Endometrial microvascular endothelial cells (primary cell): ENCODE results near the gene NEFH. TPM values are rescaled to one million over a fixed set of nuclear protein-coding genes. Genes with fewer than 3 reads are reported as not detected.
"Not testable (repeated sequence)": the region's sequence is repeated elsewhere in the genome, so short reads cannot be mapped to it uniquely, and the experiment has no call there.

Source experiments
- in situ Hi-C: cut with HindIII; loops from 2 replicates; pipeline ENCODE4 v1.10.0; 2017; ENCODE audit warnings: low sequenced_read_pairs, low pct_unique_long_range_greater_than_20kb; ENCODE audit errors: inconsistent ontology term
- total RNA-seq: library from RNA; depleted of rRNA; stranded (reverse); fragments of >200 nt; gene quantifications from one replicate; pipeline ENCODE4 v1.2.3, GENCODE V29; 2015; ENCODE audit errors: inconsistent ontology term

The NEFH gene, protein sequence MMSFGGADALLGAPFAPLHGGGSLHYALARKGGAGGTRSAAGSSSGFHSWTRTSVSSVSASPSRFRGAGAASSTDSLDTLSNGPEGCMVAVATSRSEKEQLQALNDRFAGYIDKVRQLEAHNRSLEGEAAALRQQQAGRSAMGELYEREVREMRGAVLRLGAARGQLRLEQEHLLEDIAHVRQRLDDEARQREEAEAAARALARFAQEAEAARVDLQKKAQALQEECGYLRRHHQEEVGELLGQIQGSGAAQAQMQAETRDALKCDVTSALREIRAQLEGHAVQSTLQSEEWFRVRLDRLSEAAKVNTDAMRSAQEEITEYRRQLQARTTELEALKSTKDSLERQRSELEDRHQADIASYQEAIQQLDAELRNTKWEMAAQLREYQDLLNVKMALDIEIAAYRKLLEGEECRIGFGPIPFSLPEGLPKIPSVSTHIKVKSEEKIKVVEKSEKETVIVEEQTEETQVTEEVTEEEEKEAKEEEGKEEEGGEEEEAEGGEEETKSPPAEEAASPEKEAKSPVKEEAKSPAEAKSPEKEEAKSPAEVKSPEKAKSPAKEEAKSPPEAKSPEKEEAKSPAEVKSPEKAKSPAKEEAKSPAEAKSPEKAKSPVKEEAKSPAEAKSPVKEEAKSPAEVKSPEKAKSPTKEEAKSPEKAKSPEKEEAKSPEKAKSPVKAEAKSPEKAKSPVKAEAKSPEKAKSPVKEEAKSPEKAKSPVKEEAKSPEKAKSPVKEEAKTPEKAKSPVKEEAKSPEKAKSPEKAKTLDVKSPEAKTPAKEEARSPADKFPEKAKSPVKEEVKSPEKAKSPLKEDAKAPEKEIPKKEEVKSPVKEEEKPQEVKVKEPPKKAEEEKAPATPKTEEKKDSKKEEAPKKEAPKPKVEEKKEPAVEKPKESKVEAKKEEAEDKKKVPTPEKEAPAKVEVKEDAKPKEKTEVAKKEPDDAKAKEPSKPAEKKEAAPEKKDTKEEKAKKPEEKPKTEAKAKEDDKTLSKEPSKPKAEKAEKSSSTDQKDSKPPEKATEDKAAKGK
- total RNA-seq: 0.93 TPM

DNA sequence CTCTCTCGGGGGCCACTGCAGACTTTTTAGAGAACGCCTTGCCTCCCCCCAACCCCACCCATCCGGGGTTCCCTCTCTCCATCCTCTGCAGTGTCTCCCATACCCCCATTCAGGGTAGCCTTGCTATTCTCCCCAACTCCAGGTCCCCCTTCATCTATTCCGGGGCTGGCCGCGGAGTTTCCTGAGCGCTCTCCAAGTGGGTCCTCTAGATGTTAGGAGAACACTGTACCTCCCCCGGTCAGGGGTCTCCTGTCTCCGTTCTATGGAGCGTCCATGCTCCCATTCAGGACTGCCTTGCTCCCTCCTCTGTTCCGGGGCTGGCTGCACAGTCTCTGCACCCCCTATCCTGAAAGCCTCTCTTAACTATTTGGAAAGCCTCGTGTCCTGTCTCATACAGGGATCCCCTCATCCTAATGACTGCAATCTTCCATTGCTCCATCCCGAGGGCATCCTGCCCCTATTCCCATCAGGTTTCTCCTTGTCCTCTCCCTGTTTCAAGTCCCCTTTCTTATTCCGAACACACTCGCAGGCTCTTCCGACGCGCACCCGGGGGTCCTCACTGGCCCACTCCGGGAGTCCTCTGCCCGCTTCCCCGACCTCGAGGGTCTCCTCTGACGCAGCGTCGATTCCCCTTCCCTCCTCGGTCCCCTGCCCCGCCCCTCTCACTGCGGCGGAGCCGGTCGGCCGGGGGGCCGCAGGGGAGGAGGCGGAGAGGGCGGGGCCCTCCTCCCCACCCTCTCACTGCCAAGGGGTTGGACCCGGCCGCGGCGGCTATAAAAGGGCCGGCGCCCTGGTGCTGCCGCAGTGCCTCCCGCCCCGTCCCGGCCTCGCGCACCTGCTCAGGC lies at the start of gene NEFH:
Gene NEFH (plus strand): TSS at position 802 of the 845 bp plus-strand sequence. CDS start 45 bp downstream, outside the sequence.
- in situ Hi-C loops: no loop called here

GRCh38 chr22:29431986-29432385 lies 48.0 kb upstream of the NEFH start:
- in situ Hi-C loops: no loop called here

DNA sequence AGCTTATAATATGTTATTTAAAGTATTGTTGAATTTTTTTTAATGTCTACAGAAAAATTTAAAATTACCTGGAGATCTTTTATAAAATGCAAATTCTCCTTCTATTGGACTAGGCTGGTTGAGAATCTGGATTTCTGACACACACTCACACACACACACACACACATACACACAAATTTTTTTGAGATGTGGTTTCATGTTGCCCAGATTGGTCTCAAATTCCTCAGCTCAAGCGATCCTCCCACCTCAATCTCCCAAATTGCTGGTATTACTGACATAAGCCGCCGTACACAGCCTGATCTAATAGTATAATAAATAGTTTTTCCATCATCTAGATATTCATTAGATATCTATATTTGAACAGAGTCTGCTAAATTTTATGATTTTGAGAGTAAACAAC lies 46.2 kb upstream of the NEFH start:
- in situ Hi-C loops: no loop called here

DNA sequence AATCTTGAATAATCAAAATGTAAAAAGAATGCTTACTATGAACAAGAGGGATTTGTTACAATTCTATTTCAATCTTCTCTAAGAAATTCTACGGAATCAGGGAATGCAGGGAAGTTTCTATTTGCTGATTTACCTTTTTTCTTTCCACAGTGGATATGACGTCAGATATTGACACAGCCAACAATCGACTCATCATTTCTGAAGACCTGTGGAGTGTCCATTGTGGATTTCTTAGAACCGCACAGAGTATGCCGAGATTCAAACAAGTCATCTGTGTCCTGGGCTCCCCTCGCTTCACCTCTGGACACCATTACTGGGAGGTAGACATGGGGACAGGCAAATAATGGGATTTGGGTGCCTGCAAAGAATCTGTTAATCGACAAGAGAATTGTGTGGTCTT lies 45.7 kb upstream of the NEFH start:
- in situ Hi-C loops: no loop called here

GRCh38 chr22:29435236-29436136 lies 44.5 kb upstream of the NEFH start:
- in situ Hi-C loops: no loop called here

GRCh38 chr22:29438283-29438682 lies 41.7 kb upstream of the NEFH start, which contains the start of gene RFPL1:
Gene RFPL1 (plus strand): TSS chr22:29438583.
- in situ Hi-C loops: not testable (repeated sequence)

DNA sequence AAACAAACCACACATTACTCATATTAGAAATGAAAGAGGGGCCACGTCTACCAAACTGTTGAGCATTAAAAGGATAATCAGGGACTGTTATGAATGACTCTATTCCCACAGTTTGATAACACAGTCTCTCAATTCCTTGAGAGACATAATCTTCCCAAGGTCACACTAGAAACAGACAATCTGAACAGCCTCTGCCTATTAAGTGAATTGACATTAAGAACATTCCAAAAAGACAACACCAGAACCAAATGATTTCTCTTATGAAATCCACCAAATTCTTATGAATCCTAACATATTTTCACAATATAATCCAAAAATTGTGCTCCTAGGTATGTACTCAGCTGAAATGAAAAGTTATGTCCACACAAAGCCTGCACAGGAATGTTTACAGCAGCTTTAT lies 37.0 kb upstream of the NEFH start:
- in situ Hi-C loops: no loop called here

DNA sequence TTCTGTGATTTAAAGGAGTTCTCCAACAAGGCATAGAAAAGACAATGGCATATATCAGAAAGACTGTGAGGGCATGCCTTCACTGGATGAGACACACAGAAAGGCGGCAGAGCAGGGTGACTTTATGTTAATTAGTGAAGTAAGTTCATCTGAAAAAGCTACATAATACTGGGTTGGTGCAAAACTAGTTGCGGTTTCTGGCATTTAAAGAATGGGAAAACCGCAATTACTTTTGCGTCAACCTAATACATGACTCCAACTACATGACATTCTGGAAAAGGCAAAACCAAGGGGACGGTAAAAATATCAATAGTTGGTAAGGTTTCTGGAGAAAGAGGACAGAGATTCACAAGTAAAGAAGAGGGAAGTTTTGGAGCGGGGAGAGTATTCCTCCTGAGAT lies 36.6 kb upstream of the NEFH start:
- in situ Hi-C loops: no loop called here

- in situ Hi-C loops: no loop called here
These were observed 35.9 kb upstream of the NEFH start for GRCh38 chr22:29443861-29444792.

DNA sequence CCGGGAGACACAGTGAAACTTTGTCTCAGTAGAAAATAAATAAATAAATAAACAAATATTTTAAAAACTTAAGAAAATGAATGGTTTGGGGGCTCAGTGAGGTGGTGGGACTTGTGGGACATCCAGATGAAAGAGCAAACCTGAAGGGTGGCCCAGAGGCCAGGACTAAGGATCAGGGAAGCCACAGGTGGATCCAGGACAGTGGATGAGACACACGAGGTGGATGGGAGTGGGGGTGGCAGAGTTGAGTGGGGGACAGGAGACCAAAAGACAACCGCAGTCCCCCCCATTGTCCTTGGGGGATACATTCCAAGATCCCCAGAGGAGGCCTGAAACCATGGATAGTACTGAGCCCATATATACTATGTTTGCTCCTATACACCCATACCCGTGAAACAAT lies 34.5 kb upstream of the NEFH start:
- in situ Hi-C loops: no loop called here

GRCh38 chr22:29447906-29448305 lies 32.1 kb upstream of the NEFH start:
- in situ Hi-C loops: no loop called here

- in situ Hi-C loops: no loop called here
These were observed 30.6 kb upstream of the NEFH start for GRCh38 chr22:29449296-29449875.

DNA sequence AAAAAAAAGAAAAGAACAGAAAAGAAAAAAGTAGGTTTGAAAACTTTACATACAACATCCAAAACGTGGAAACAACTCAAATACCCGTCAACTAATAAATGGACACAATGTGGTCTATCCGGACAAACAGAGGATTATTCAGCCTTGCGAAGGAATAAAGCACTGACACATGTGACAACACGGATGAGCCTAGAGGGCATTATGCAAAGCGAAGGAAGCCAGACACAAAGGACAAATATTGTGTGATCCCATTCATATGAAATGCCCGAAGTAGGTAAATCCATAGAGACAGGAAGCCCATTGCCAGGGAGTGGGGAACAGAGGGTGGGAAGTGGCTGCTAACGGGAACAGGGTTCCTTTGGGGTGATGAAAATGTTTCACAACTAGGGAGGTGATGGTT lies 29.8 kb upstream of the NEFH start:
- in situ Hi-C loops: no loop called here

- in situ Hi-C loops: no loop called here
These were observed 28.2 kb upstream of the NEFH start for GRCh38 chr22:29451863-29452262.

GRCh38 chr22:29454276-29454675 lies 25.7 kb upstream of the NEFH start:
- in situ Hi-C loops: no loop called here

DNA sequence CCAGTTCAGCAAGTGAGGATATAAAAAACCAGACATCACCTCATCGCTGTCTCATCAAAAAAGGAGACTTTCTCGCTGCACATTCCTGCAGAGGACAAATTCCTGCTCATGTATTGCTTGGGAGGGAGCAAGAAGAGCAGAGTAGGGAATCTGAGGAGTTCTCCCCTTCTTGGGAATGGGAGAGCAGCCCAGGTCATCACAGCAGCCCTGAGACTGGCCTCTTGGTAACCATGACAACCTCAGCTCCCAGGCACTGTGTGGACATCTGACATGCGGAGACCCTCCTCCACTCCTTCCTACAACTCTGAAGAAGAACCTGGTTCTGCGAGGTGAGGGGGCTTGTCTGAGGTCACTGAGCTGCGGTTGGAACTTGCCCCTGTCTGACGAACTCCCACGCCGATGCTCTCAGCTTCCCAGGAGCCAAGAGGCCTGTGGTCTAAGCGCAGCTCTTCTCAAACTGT lies 23.8 kb upstream of the NEFH start:
- in situ Hi-C loops: no loop called here
